Left renal cortex interstitium (tissue), 4 donors: ENCODE measurements around the gene TAF1B. TPM values are rescaled to one million over a fixed set of nuclear protein-coding genes. Genes with fewer than 3 reads are reported as not detected.
A peak's percentile ranks its signal among the peaks of the same experiment; 100 is the strongest.

Experiments
- DNase-seq, 4 donors: peaks; one replicate each; pipeline ENCODE4 v3.0.0-alpha.2; 2013; ENCODE audit warnings: low read depth in 4 of 4, low spot score in 2 of 4, missing footprints in 1 of 4
- polyA plus RNA-seq, 4 donors: library from polyadenylated mRNA; unstranded; fragments of 120-200 nt; gene quantifications; one replicate each; pipeline ENCODE4 v1.2.1, GENCODE V29; 2013; ENCODE audit not compliant: insufficient read length in 4 of 4

Gene TAF1B
- polyA plus RNA-seq, 4 donors = 25.5 to 30.3 (median 28.5) TPM

DNA sequence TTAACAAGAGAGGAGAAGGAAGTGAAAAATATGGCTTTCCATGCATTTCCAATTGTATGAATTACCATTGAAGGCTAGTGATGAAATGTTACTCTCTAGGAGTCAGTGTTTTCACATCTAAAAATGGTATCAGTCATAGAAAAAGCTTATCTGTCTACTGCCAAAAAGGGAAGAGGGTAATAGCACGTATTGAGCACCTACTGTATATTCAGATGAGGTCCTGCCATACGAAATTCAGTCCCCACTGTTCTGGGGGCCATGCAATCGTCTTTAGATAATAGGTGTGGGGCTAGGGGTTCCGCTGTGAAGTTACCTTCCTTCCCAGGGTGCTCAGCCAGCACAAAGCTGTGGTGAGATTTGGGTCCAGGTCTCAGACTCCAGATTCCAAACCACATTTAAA, 94.0 kb downstream of the TAF1B start:
- DNase-seq = no peak

DNA sequence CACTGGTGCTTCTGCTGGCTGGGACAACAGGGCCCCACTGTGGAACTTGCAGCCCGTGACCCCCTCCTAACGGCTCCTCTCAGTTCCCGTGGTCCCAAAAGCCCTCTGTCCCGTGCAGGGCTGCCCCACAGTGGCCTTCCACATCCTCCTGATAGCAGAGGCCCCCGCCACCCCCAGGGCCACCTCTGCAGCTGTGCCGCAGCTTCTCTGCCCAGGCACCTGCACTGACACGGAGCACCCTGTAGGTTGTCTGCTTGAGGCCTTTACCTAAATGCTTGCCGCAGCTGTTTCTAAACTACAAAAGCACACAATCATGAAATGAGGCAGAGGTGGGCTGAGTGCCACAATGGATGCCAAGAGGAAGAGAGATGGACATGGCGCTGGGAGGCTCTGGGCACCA, 94.7 kb downstream of the TAF1B start:
- no peak for DNase-seq

- DNase-seq = no peak
Measured at GRCh38 chr2:9939587-9940485, 96.6 kb downstream of the TAF1B start.

GRCh38 chr2:9941196-9941995, 98.1 kb downstream of the TAF1B start:
- DNase-seq = no peak

- DNase-seq = no peak
Measured at GRCh38 chr2:9941996-9942390, 98.7 kb downstream of the TAF1B start.

DNA sequence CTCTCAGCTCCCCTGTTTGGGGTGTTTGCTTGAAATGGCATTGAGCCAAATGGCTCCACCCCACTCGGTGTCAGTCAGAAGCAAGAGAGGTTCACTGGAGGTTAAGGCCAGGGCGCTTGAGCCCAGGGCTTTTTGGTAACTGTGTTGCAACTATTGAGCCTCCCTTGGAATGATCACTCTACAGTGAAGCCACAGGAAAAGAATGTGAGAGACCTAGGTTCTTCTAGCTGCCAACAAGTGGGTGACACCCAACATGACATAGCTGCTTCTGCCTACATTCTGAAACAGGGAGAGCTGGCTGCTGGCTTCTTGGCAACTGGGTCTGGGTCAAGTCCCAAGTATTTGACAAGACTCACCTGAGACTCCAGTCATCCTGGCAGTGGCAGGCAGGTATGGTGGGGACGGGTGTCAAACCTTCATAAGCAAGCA, 101.1 kb downstream of the TAF1B start:
- DNase-seq = no peak

- no peak for DNase-seq
Measured at GRCh38 chr2:9945596-9945995, 102.3 kb downstream of the TAF1B start.

GRCh38 chr2:9946076-9946475, 102.8 kb downstream of the TAF1B start:
- DNase-seq = no peak

- DNase-seq = no peak
Measured at GRCh38 chr2:9946818-9947217, 103.5 kb downstream of the TAF1B start.

GRCh38 chr2:9948721-9949120, 105.4 kb downstream of the TAF1B start:
- DNase-seq = no peak

DNA sequence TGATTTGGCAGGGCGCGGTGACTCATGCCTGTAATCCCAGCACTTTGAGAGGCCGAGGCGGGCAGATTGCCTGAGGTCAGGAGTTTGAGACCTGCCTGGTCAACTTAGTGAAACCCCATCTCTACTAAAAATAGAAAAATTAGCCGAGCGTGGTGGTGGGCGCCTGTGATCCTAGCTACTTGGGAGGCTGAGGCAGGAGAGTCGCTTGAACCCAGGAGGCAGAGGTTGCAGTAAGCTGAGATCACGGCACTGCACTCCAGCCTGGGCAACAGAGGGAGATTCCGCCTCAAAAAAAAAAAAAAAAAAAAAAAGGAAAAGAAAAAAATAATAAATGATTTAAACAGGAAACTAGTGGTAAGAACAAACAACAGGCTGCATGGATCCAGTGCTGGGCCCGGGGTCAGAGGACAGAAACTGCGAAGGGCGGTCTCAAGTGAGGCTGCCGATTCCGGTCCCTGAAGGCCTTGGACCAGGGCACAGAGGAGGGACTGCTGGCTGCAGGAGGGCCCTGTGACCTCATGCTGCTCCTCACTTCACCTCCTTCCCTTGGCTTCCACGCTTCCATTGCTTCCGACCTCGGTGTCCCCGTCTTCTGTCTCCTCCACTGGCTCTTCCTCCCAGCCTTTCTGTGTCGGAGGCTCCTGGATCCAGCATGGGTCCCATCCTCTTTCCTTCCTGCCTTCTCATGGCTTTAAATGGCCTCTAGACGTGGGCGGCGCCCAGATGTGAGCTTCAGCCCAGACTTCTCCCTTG, 106.1 kb downstream of the TAF1B start:
- no peak for DNase-seq

DNA sequence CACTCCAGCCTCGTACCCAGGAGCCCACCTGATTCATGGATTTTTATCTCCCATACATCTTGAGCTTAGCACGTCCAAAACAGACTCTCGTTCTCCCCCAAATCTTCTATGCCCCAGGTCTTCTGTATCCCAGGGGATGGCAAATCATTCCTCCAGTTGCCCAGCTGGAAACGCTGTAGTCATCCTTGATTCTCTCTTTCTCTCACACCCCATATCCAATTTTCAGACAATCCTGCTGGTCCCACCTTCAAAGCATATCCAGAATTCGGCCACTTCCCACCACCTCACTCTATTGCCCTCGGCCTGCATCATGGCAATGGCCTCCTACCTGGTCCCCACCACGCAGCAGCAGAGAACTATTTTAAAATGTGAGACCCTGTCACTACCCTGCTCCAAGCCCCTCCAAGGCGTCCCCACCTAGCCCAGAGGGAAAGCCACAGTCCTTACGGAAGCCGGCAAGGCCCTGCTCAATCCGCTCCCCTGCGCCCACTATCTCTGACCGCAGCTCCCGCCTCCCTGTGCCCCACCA, 106.8 kb downstream of the TAF1B start:
- DNase-seq = no peak

DNA sequence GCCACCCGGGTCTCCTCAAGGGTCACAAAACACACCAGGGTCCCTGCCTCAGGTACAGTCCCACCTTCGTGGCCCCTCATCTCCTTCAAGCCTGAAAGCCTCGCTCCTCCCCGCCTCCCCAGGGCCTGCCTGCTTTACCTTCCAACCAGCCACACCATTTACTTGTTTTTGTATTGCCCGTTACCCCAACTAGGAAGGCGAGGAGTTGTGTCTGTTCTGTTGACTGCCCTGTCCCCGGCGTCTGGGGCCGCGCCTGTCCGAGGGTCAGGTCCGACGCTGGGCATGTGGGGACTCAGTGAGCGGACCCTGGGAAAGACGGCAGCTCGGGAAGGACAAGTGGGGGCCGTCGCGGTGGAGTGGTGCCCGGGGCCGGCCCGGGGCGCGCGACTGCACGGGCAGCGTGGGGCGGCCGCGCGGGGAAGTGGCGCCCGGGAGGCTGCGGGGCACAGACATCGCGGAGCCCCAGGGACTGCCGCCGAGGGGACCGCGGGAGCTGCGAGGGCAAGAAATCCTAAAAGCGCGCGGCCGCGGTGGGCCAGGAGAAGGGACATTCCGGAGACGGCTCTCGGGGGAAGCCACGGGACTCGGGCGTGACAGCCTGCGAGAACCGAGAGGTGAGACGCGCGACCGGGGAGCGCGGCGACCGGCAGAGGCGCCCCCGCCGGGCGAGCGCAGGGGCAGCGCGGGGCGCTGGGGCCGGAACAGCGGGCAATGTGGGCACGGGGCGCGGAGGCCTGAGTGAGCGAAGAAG, 107.4 kb downstream of the TAF1B start:
- DNase-seq = no peak

DNA sequence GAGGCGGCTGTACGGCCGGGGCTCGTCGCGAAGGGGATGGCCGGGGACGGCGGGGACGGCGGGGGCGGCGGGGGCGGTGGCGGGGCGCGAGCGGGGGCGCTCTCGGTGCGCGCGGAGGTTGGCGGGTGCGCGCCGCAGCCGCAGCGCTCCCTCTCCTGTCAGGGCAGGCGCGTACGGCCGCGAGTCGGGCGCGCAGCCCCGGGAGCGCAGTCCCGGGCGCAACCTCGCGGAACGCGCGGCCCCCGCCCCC, 107.9 kb downstream of the TAF1B start:
- DNase-seq = no peak

- peak; percentile 63 to 87 (median 80) for DNase-seq
Measured at GRCh38 chr2:9951522-9952285, 108.4 kb downstream of the TAF1B start, which contains the start of gene GRHL1. TSS of gene GRHL1 (plus strand) at chr2:9951693. CDS start at chr2:9951834, 141 bp downstream.

- DNase-seq = no peak
Measured at GRCh38 chr2:9952286-9952737, 109.0 kb downstream of the TAF1B start.

DNA sequence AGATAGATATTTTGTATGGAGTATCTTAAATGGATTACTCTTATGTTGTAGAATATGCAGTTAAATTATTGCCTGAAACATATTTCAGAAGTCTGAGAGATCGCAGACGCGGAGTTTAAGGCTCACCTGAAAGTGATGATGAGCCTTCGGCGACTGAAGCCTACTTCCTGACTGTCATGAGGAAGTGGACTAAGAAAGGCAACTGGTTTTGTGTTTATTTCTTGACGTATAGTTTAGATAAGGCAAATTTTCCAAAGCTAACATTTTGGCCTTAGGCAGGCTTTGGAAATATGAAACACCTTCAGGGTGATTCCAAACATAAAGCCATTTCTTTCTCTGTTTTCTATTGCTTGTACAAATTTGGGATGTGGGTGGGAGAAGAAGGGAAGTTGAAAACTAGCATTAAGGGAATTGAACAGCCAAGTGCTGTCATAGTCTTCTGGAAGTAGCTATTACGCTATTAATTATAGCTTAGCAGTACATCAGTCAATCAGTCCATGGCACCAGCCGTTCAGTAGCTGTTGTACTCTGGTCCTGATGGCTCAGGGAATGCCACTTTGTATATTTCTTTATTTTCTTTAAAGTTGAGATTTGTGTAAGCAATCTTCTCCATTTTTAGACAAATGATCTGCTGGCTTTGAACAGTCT, 109.7 kb downstream of the TAF1B start:
- no peak for DNase-seq

GRCh38 chr2:9954136-9954535, 110.9 kb downstream of the TAF1B start:
- DNase-seq = no peak

- DNase-seq = no peak
Measured at GRCh38 chr2:9958057-9958456, 114.8 kb downstream of the TAF1B start.
